Natural killer cell (primary cell): ENCODE data around the gene ETV7. TPM values are rescaled to one million over a fixed set of nuclear protein-coding genes. Genes with fewer than 3 reads are reported as not detected.

Experiments
- ATAC-seq, 3 donors: fragments of 150-1000 bp in 2 of 3; fragments of 200-7000 bp in 1 of 3; cut with Tn5 transposase; 1 replicate in 1 of 3; 2 replicates in 2 of 3; pipeline ENCODE4 v1.10.0; 2021; ENCODE audit warnings: mild to moderate bottlenecking in 2 of 3, moderate library complexity in 2 of 3
- DNase-seq, 2 donors: peaks; one replicate each; pipeline versions ENCODE4 v3.0.0 to v3.0.0-alpha.2; 2013 to 2021; ENCODE audit warnings: mixed read lengths in 1 of 2
- H3K27ac ChIP-seq: one replicate; pipeline ENCODE4 v1.5.1; 2013; ENCODE audit warnings: mild to moderate bottlenecking, low read length
- H3K27me3 ChIP-seq: one replicate; pipeline ENCODE4 v1.6.1; 2013; ENCODE audit warnings: low read length; ENCODE audit not compliant: control insufficient read depth, insufficient read depth
- H3K36me3 ChIP-seq: one replicate; pipeline ENCODE4 v1.6.1; 2013; ENCODE audit warnings: low read length; ENCODE audit not compliant: control insufficient read depth, insufficient read depth
- H3K4me1 ChIP-seq: one replicate; pipeline ENCODE4 v1.6.1; 2013; ENCODE audit warnings: low read length; ENCODE audit not compliant: control insufficient read depth, insufficient read depth
- H3K4me3 ChIP-seq: one replicate; pipeline ENCODE4 v1.5.1; 2013; ENCODE audit warnings: low read length
- H3K9me3 ChIP-seq: one replicate; pipeline ENCODE4 v1.6.1; 2013; ENCODE audit warnings: low read length; ENCODE audit not compliant: control insufficient read depth, insufficient read depth
- H3K27ac Mint-ChIP-seq, 2 donors: one replicate each; pipeline ENCODE4 v1.8.0; 2022; ENCODE audit warnings: mild to moderate bottlenecking in 2 of 2, mixed read lengths in 2 of 2, moderate library complexity in 1 of 2
- H3K27me3 Mint-ChIP-seq, 2 donors: one replicate each; pipeline ENCODE4 v1.8.0; 2022; ENCODE audit warnings: low read depth in 2 of 2, mixed read lengths in 2 of 2
- H3K36me3 Mint-ChIP-seq: one replicate; pipeline ENCODE4 v1.8.0; 2022; ENCODE audit warnings: mixed read lengths
- H3K4me1 Mint-ChIP-seq, 2 donors: one replicate each; pipeline ENCODE4 v1.8.0; 2022; ENCODE audit warnings: mixed read lengths in 2 of 2
- H3K4me3 Mint-ChIP-seq: one replicate; pipeline ENCODE4 v1.8.0; 2022; ENCODE audit warnings: mild to moderate bottlenecking, moderate library complexity, mixed read lengths
- H3K9me3 Mint-ChIP-seq, 2 donors: one replicate each; pipeline ENCODE4 v1.8.0; 2022; ENCODE audit warnings: mixed read lengths in 2 of 2
- CTCF ChIP-seq: fragments of 200-600 bp; IDR thresholded peaks from one replicate; pipeline ENCODE4 v1.8.0; 2022; ENCODE audit warnings: antibody characterized with exemption
- WGBS: methylation state at CpG from one replicate; pipeline ENCODE4 v1.1.7; 2013; ENCODE audit warnings: missing lambda C conversion rate; ENCODE audit not compliant: insufficient coverage; 5-methylcytosine and 5-hydroxymethylcytosine counted together
- intact Hi-C: fragments of 100-400 bp; cut with micrococcal nuclease; formaldehyde crosslinking; loops from one replicate; pipeline ENCODE4 v1.14.2; 2022
- total RNA-seq, 4 donors: library from RNA; stranded (reverse); fragments of 120-200 nt in 1 of 4; gene quantifications; one replicate each; pipeline versions ENCODE4 v1.2.3 to v1.2.4, GENCODE V29; 2013 to 2022

ETV7 gene
- total RNA-seq, 3 donors from 2014 or later (not counting 1 experiment from before 2014, with no cell fraction given): 0.96 to 2.8 (median 1.7) TPM

- Mint-ChIP-seq H3K4me3 (no peak overlapping the region), H3K27ac (no peak overlapping the region), H3K9me3 (no peaks in the 10 kb centered on the region), H3K36me3 (no peaks in the 10 kb centered on the region), H3K27me3 (peaks cover 7 to 8% of the 10 kb centered on the region in 2 donors), H3K4me1 (peaks cover 16% of the 10 kb centered on the region in 2 donors)
- Histone ChIP-seq H3K4me3 (no peak overlapping the region), H3K9me3 (no peaks in the 10 kb centered on the region), H3K27ac (no peak overlapping the region), H3K4me1 (peaks cover 17% of the 10 kb centered on the region), H3K36me3 (no peaks in the 10 kb centered on the region), H3K27me3 (peaks cover 6% of the 10 kb centered on the region)
- ATAC-seq (no peak), DNase-seq (no peak)
- intact Hi-C loops: no loop called here
- TF ChIP-seq CTCF: no peak
- 72% methylated on average over 4 of the region's 4 CpGs for WGBS
Measured at GRCh38 chr6:36382976-36383375, 4.5 kb downstream of the ETV7 start.

- WGBS: 84% methylated on average over 7 of the region's 9 CpGs
- TF ChIP-seq CTCF: no peak
- H3K36me3 ChIP-seq: no peaks in the 10 kb centered on the region
- Mint-ChIP-seq H3K4me1 (peaks cover 7 to 8% of the 10 kb centered on the region in 2 donors), H3K27me3 (peaks cover 0 to 3% of the 10 kb centered on the region in 2 donors), H3K4me3 (no peak overlapping the region), H3K9me3 (no peaks in the 10 kb centered on the region), H3K27ac (no peak overlapping the region), H3K36me3 (no peaks in the 10 kb centered on the region)
- H3K27ac ChIP-seq: no peak overlapping the region
- H3K4me3 ChIP-seq: no peak overlapping the region
- H3K9me3 ChIP-seq: no peaks in the 10 kb centered on the region
- intact Hi-C loops: no loop called here
- peaks cover 6% of the 10 kb centered on the region for H3K4me1 ChIP-seq
- peaks cover 1% of the 10 kb centered on the region for H3K27me3 ChIP-seq
- DNase-seq: no peak
- ATAC-seq: no peak
Measured at GRCh38 chr6:36381502-36382389, 5.7 kb downstream of the ETV7 start.

- DNase-seq (no peak), ATAC-seq (no peak)
- no peaks in the 10 kb centered on the region for H3K36me3 ChIP-seq
- intact Hi-C loops: no loop called here
- no peaks in the 10 kb centered on the region for H3K4me1 ChIP-seq
- 97% methylated on average over 4 of the region's 4 CpGs for WGBS
- H3K9me3 ChIP-seq: no peaks in the 10 kb centered on the region
- Mint-ChIP-seq H3K36me3 (no peaks in the 10 kb centered on the region), H3K4me1 (no peaks in the 10 kb centered on the region), H3K9me3 (no peaks in the 10 kb centered on the region), H3K4me3 (no peak overlapping the region), H3K27ac (no peak overlapping the region), H3K27me3 (no peaks in the 10 kb centered on the region)
- TF ChIP-seq CTCF: no peak
- no peak overlapping the region for H3K27ac ChIP-seq
- H3K4me3 ChIP-seq: no peak overlapping the region
- no peaks in the 10 kb centered on the region for H3K27me3 ChIP-seq
Measured at GRCh38 chr6:36380166-36380565, 7.3 kb downstream of the ETV7 start.

- H3K9me3 Mint-ChIP-seq: no peaks in the 10 kb centered on the region
- no peaks in the 10 kb centered on the region for H3K4me1 ChIP-seq
- DNase-seq (no peak), ATAC-seq (no peak)
- H3K36me3 Mint-ChIP-seq: no peaks in the 10 kb centered on the region
- H3K4me1 Mint-ChIP-seq: no peaks in the 10 kb centered on the region
- H3K4me3 Mint-ChIP-seq: no peak overlapping the region
- H3K27me3 Mint-ChIP-seq: no peaks in the 10 kb centered on the region
- no peaks in the 10 kb centered on the region for H3K9me3 ChIP-seq
- no peak overlapping the region for H3K27ac ChIP-seq
- H3K4me3 ChIP-seq: no peak overlapping the region
- no peaks in the 10 kb centered on the region for H3K27me3 ChIP-seq
- no peak overlapping the region for H3K27ac Mint-ChIP-seq
- WGBS: 93% methylated on average over 10 of the region's 10 CpGs
- intact Hi-C loops: no loop called here
- no peaks in the 10 kb centered on the region for H3K36me3 ChIP-seq
- no peak for TF ChIP-seq CTCF
Measured at GRCh38 chr6:36378936-36379335, 8.5 kb downstream of the ETV7 start.
